DMS153 (cell line): Measurements from ENCODE around the gene CYB5A.

Experiments
- DNase-seq: peaks from one replicate; lab custom pipeline; 2025; lab: John Stamatoyannopoulos, UW

Gene CYB5A

GRCh38 chr18:74244554-74244953, 47.2 kb downstream of the CYB5A start:
- DNase-seq = no peak

- no peak for DNase-seq
Observed at GRCh38 chr18:74243127-74243526, 48.6 kb downstream of the CYB5A start.

DNA sequence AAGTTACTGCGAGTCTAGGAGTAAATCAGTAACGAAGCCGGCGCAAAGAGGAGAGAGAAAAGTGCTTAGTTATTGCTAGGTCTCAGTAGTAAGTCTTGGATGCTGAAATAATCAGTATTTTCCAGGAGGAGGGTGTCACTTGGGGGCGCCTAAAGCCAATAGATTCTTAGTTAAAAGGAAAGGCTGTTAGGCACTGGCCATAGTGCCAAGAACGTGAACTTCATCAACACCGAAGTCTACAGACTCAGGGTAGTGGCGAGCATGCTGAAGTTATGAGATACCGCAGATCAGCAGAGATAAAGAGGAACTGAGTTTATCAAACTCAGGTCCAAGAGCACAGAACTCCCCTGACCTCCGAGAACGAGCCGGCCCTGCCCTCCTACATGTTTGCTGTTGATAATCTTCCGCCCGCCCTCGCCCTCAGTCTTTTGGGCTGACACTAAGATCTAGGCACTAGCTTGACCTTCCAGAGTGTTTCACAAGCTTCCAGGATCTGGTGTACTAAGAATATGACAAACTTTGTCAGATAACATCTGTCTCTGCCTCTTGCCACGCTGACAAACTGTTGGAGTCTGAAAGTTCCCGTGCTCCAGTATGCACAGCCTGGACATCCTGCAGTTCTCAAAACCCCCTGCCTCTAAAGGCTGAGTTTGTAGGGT, 49.2 kb downstream of the CYB5A start:
- no peak for DNase-seq

- DNase-seq = no peak
Observed at GRCh38 chr18:74241970-74242369, 49.8 kb downstream of the CYB5A start.

DNA sequence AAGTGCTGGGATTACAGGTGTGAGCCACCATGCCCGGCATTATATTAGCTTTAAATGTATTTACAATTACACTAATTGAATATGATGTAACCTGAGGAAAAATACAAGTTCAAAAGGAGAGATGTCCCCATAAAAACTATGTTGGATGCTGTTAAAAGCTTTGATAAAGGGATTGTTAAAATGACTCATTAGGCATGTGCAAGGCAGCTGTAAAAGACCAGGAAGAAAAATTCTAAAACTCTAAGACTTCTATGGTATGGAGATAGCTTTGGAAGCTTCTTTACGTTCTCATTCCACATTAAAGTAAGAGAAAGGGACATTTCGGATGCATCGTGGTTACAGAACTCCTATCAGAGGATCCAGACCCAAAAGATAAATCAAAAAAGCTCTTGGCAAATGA, 50.3 kb downstream of the CYB5A start:
- DNase-seq = no peak

- no peak for DNase-seq
Observed at GRCh38 chr18:74239567-74239966, 52.2 kb downstream of the CYB5A start.

GRCh38 chr18:74234326-74235171, 57.2 kb downstream of the CYB5A start:
- no peak for DNase-seq

DNA sequence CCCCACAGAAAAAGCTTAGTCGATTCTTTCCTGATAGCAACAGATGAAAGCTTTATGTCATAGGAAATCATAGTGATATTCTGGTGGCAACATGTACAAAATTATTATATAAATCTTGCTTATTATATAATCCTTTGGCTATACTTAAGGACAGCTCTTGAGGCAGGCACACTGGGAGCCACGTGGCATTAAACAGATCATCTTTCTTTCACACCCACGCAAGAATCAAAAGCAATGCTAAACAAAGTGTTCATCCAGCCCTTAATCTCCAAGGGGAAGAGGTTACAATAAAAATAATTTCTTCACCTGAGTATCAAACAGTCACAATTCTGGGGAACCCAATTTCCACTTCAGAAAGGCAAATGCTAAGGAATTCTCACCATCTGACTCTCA, 57.8 kb downstream of the CYB5A start:
- DNase-seq = no peak

GRCh38 chr18:74230922-74231714, 60.6 kb downstream of the CYB5A start:
- no peak for DNase-seq

DNA sequence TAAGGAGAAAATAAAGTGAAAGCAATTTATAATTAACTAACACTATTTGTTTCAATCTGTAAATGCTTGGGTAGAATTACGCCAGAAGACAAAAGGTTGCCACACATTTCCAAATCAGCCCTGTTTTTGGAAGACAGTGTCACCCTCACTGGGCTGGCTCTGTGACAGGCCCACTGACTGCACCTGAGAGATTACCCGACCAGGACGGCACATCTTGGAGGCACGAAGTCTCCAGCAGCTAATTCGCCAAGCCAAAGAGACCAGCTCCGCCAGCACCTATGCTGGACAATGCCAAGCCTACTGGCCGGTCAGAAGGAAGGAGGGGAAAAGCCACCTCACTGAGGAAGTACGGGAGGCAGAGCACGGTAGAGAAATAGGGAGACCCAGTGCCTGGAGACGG, 61.9 kb downstream of the CYB5A start:
- DNase-seq = no peak

GRCh38 chr18:74229005-74229404, 62.8 kb downstream of the CYB5A start:
- DNase-seq = no peak

DNA sequence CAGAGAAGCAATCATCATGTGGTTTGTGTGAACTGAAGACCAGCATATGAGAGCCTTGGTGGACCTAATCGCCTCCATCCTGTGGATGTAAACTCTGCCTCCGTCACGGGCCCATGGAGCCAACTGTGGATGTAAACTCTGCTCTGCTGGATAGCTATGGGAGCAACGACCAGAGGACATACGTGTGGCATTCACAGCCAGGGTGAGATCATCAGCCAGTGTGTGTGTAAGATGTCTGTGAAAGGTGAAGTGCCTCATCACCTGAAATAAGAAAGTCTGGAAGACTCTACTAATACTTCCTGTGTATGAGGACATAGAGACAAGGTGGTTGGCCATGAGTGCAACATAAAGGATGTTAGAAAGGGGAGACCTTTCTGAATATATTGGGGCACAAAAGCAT, 63.5 kb downstream of the CYB5A start:
- DNase-seq = no peak

DNA sequence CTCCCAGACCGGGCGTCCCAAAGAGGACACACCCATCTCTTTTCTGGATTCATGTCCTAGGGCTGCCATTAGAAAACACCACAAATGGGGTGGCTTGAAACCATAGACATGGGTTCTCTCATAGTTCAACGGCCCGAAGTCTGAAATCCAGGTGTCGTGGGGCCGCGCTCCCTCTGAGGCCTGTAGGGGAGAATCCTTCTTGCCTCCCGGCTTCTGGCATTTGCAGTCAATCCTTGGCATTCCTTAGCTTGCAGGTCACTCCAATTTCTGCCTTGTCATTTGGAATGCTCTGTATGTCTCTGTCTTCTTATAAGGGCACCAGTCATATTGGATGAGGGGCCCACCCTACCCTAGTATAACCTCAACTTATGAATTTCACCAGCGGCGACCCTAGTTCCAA, 65.1 kb downstream of the CYB5A start:
- no peak for DNase-seq

GRCh38 chr18:74226156-74226555, 65.6 kb downstream of the CYB5A start:
- DNase-seq = no peak

GRCh38 chr18:74225193-74225840, 66.4 kb downstream of the CYB5A start:
- DNase-seq = no peak

DNA sequence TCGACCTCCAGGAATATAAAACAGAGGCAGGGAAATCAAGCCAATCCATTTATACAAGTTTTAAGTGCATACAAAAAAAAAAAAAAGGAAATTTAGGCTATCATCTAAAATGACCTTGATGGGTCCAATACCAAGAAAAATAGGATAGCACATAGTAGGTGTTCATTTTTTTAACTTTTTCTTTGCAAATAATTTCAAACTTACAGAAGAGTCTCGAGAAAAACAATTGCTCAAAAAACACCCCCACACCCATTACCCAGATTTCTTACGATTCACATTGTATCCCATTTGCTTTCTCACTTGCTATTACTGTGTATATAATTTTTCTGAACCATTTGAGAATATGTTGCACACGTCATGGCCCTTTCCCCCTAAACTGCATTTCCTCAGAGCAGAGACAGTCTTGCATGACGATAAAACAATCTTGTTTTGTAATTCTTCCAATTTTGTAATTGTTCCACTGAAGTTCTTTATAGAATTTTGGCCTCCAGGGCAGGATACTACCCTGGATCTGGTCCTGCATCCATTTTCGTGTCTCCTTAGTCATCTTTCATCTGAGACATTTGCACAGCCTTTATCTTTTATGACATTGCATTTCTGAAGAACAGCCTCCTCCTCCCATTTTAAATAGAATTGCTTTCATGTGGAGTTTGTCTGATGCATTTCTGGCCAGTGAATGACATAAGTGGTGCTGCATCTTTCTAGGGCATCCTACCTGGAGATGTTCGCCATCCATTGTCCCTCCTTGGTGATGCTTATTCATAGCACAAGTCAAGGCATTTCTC, 68.9 kb downstream of the CYB5A start:
- no peak for DNase-seq

DNA sequence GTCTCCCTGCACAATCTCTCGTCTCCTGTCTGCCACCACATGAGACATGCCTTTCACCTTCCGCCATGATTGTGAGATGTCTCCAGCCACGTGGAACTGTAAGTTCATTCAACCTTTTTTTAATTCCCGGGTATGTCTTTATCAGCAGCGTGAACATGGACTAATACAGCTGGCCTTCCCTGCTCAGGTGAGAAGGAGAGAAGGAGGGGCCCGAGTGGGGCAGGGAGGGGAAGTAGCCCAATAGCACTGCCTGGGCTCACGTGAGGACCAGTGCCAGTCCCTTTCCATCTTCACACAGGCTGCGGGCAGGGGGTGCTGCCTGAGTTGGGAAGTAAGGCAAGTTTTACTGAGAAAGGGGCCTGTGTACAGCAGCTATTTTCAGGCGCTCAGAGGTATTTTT, 70.7 kb downstream of the CYB5A start:
- no peak for DNase-seq

DNA sequence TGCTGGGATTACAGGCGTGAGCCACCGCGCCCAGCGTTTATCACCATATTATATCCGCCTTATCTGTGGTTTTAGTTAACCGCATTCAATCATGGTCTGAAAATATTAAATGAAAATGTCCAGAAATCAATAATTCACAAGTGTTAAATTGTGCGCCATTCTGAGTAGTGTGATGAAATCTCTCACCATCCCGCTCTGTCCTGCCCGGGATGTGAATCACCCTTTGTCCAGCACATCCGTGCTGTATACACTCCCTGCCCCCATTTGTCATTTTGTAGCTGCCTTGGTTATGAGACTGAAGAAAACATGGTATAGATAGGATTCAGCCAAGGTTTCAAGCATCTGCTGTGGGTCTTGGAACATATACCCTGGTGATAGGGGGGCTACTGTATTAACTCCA, 72.7 kb downstream of the CYB5A start:
- DNase-seq = no peak

GRCh38 chr18:74217476-74218143, 74.2 kb downstream of the CYB5A start:
- no peak for DNase-seq

DNA sequence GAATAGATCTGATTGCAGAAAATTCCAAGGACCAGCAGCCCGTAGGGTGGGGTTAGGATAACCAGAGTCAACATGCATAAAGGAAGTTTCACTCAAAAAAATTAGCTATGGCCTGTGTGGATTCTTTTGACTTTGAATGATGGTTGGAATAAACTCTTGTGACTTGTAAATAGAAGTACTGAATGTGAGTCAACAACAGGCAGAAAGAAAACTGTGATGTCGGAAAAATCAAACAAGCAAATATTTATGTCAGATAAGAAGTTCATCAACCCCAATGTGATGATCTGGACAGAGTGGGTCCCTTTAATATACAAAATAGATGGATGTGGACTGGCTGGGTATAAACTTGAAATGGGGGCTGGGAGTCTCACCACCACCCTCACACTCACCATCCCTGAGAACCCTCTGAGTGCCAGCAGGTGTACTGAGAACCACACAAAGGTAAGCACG, 75.1 kb downstream of the CYB5A start:
- no peak for DNase-seq

- DNase-seq = no peak
Observed at GRCh38 chr18:74215863-74216262, 75.9 kb downstream of the CYB5A start.
